Skeletal muscle tissue (tissue), 4 donors: Measurements from ENCODE around the gene TPST2. TPM values are rescaled to one million over a fixed set of nuclear protein-coding genes. Genes with fewer than 3 reads are reported as not detected.

ENCODE experiments used
- H3K27ac ChIP-seq: one replicate; pipeline ENCODE4 v1.7.0; 2013; ENCODE audit warnings: mild to moderate bottlenecking, low read depth, low read length, inconsistent platforms
- H3K27me3 ChIP-seq, 3 donors: one replicate each; pipeline ENCODE4 v1.7.0; 2013; ENCODE audit warnings: low read length in 3 of 3; ENCODE audit not compliant: control insufficient read depth in 3 of 3, insufficient read depth in 3 of 3
- H3K36me3 ChIP-seq, 3 donors: one replicate each; pipeline ENCODE4 v1.7.0; 2013; ENCODE audit warnings: low read length in 3 of 3; ENCODE audit not compliant: control insufficient read depth in 3 of 3, insufficient read depth in 3 of 3
- H3K4me1 ChIP-seq, 3 donors: one replicate each; pipeline ENCODE4 v1.7.0; 2013; ENCODE audit warnings: low read length in 3 of 3, mild to moderate bottlenecking in 3 of 3; ENCODE audit not compliant: control insufficient read depth in 3 of 3, insufficient read depth in 3 of 3
- H3K4me3 ChIP-seq, 3 donors: one replicate each; pipeline ENCODE4 v1.7.0; 2013; ENCODE audit warnings: low read length in 3 of 3
- H3K9ac ChIP-seq, 3 donors: one replicate each; pipeline ENCODE4 v1.7.0; 2013; ENCODE audit warnings: low read length in 3 of 3, mild to moderate bottlenecking in 3 of 3, moderate library complexity in 2 of 3, low read depth in 1 of 3
- H3K9me3 ChIP-seq, 3 donors: one replicate each; pipeline ENCODE4 v1.7.0; 2013; ENCODE audit warnings: low read length in 3 of 3; ENCODE audit not compliant: control insufficient read depth in 3 of 3
- total RNA-seq: library from RNA; depleted of rRNA; stranded (reverse); fragments of >200 nt; gene quantifications from one replicate; pipeline ENCODE4 v1.2.3, GENCODE V29; 2014
- donor health status: Osteomylitis.

The TPST2 gene
- total RNA-seq, 1 donor from 2014 or later = 6.8 TPM

- no peaks in the 10 kb centered on the region for H3K27me3 ChIP-seq
- peaks cover 32 to 43% (median 41%) of the 10 kb centered on the region in 3 donors for H3K4me1 ChIP-seq
- peak overlapping the region; percentile 9 for H3K27ac ChIP-seq
- no peak overlapping the region for H3K9ac ChIP-seq
- peaks cover 20 to 27% (median 24%) of the 10 kb centered on the region in 3 donors for H3K36me3 ChIP-seq
- no peak overlapping the region for H3K4me3 ChIP-seq
- no peaks in the 10 kb centered on the region for H3K9me3 ChIP-seq
Measured at GRCh38 chr22:26542831-26543230, 47.1 kb downstream of the TPST2 start.

- Histone ChIP-seq H3K36me3 (peaks cover 21 to 31% (median 25%) of the 10 kb centered on the region in 3 donors), H3K4me1 (peaks cover 22 to 38% (median 29%) of the 10 kb centered on the region in 3 donors)
Measured at GRCh38 chr22:26541167-26541819, 48.6 kb downstream of the TPST2 start.

GRCh38 chr22:26540119-26540518 is 49.8 kb downstream of the TPST2 start:
- Histone ChIP-seq H3K27ac (no peak overlapping the region), H3K4me1 (peaks cover 17 to 36% (median 21%) of the 10 kb centered on the region in 3 donors), H3K27me3 (no peaks in the 10 kb centered on the region), H3K4me3 (no peak overlapping the region), H3K36me3 (peaks cover 22 to 36% (median 30%) of the 10 kb centered on the region in 3 donors), H3K9ac (no peak overlapping the region), H3K9me3 (no peaks in the 10 kb centered on the region)

More at GRCh38 chr22:26541167-26541819, 48.6 kb downstream of the TPST2 start:
- Histone ChIP-seq H3K4me3 (no peak overlapping the region), H3K27ac (no peak overlapping the region), H3K27me3 (no peaks in the 10 kb centered on the region), H3K9me3 (no peaks in the 10 kb centered on the region), H3K9ac (no peak overlapping the region)

GRCh38 chr22:26536762-26537134 is 53.2 kb downstream of the TPST2 start:
- Histone ChIP-seq H3K4me1 (peaks cover 4 to 29% (median 6%) of the 10 kb centered on the region in 3 donors), H3K9ac (no peak overlapping the region), H3K27ac (no peak overlapping the region), H3K36me3 (peaks cover 16 to 31% (median 30%) of the 10 kb centered on the region in 3 donors), H3K4me3 (no peak overlapping the region), H3K27me3 (no peaks in the 10 kb centered on the region), H3K9me3 (no peaks in the 10 kb centered on the region)

- Histone ChIP-seq H3K9me3 (no peaks in the 10 kb centered on the region), H3K27me3 (no peaks in the 10 kb centered on the region), H3K4me1 (peaks cover 4 to 29% (median 6%) of the 10 kb centered on the region in 3 donors), H3K27ac (no peak overlapping the region), H3K9ac (no peak overlapping the region), H3K4me3 (peak overlapping the region in 1 of 3 donors; percentile 13), H3K36me3 (peaks cover 16 to 35% (median 33%) of the 10 kb centered on the region in 3 donors)
Measured at GRCh38 chr22:26536056-26536761, 53.7 kb downstream of the TPST2 start.

GRCh38 chr22:26535603-26535908 is 54.4 kb downstream of the TPST2 start:
- Histone ChIP-seq H3K36me3 (peaks cover 12 to 32% (median 29%) of the 10 kb centered on the region in 3 donors), H3K27me3 (no peaks in the 10 kb centered on the region), H3K9ac (no peak overlapping the region), H3K9me3 (no peaks in the 10 kb centered on the region), H3K4me1 (peaks cover 4 to 29% (median 6%) of the 10 kb centered on the region in 3 donors), H3K4me3 (no peak overlapping the region), H3K27ac (peak overlapping the region; percentile 51)

- Histone ChIP-seq H3K4me3 (no peak overlapping the region), H3K27ac (peak overlapping the region; percentile 51), H3K36me3 (peaks cover 12 to 28% (median 24%) of the 10 kb centered on the region in 3 donors), H3K4me1 (peaks cover 4 to 31% (median 6%) of the 10 kb centered on the region in 3 donors), H3K27me3 (no peaks in the 10 kb centered on the region), H3K9ac (no peak overlapping the region), H3K9me3 (no peaks in the 10 kb centered on the region)
Measured at GRCh38 chr22:26534874-26535602, 54.9 kb downstream of the TPST2 start.

GRCh38 chr22:26534171-26534855 is 55.6 kb downstream of the TPST2 start:
- Histone ChIP-seq H3K27me3 (no peaks in the 10 kb centered on the region), H3K36me3 (peaks cover 12 to 27% (median 24%) of the 10 kb centered on the region in 3 donors), H3K4me3 (no peak overlapping the region), H3K4me1 (peaks cover 9 to 38% (median 9%) of the 10 kb centered on the region in 3 donors), H3K9me3 (no peaks in the 10 kb centered on the region), H3K9ac (peak overlapping the region in 1 of 3 donors; percentile 17), H3K27ac (peak overlapping the region; percentile 55)

GRCh38 chr22:26529345-26529744 is 60.6 kb downstream of the TPST2 start:
- H3K9ac ChIP-seq = no peak overlapping the region
- peak overlapping the region; percentile 90 for H3K27ac ChIP-seq
- H3K27me3 ChIP-seq = no peaks in the 10 kb centered on the region
- H3K36me3 ChIP-seq = peaks cover 10 to 18% (median 16%) of the 10 kb centered on the region in 3 donors
- peaks cover 25 to 58% (median 30%) of the 10 kb centered on the region in 3 donors for H3K4me1 ChIP-seq
- H3K4me3 ChIP-seq = no peak overlapping the region
- no peaks in the 10 kb centered on the region for H3K9me3 ChIP-seq
